HEK293T (cell line): ENCODE data around the gene SP100.
"Not testable (repeated sequence)": the region's sequence is repeated elsewhere in the genome, so short reads cannot be mapped to it uniquely, and the experiment has no call there.

Experiments used
- CTCF ChIA-PET: fragments of 350-600 bp; formaldehyde crosslinking; extraction: SDS; loops from one replicate; lab custom pipeline; 2021; ENCODE audit warnings: antibody characterized with exemption, inconsistent platforms; lab: Yijun Ruan, JAX
- POLR2A ChIA-PET: fragments of 350-600 bp; formaldehyde crosslinking; extraction: SDS; loops from one replicate; lab custom pipeline; 2020; ENCODE audit warnings: antibody characterized with exemption, inconsistent platforms; lab: Yijun Ruan, JAX
- DNase-seq: peaks from one replicate; pipeline ENCODE4 v3.0.0; 2012; ENCODE audit warnings: mixed read lengths; ENCODE audit errors: extremely low spot score
- ARNT ChIP-seq: fragments of 450-650 bp; IDR thresholded peaks from 2 replicates; pipeline ENCODE4 v1.6.1; 2017; ENCODE audit warnings: mild to moderate bottlenecking
- BHLHE40 ChIP-seq: fragments of 450-650 bp; IDR thresholded peaks from 2 replicates; pipeline ENCODE4 v1.6.1; 2016; ENCODE audit warnings: mild to moderate bottlenecking, moderate library complexity, borderline replicate concordance
- CTBP1 ChIP-seq: fragments of 450-650 bp; IDR thresholded peaks from 2 replicates; pipeline ENCODE4 v1.6.1; 2016; ENCODE audit warnings: borderline replicate concordance
- ELF4 ChIP-seq: fragments of 450-650 bp; IDR thresholded peaks from 2 replicates; pipeline ENCODE4 v1.6.1; 2017; ENCODE audit warnings: antibody characterized with exemption
- FOXA1 ChIP-seq: fragments of 450-650 bp; IDR thresholded peaks from 2 replicates; pipeline ENCODE4 v1.6.1; 2016; ENCODE audit warnings: mild to moderate bottlenecking
- FOXK2 ChIP-seq: fragments of 450-650 bp; IDR thresholded peaks from 2 replicates; pipeline ENCODE4 v1.6.1; 2016; ENCODE audit warnings: mild to moderate bottlenecking
- FOXM1 ChIP-seq: fragments of 450-650 bp; IDR thresholded peaks from 2 replicates; pipeline ENCODE4 v1.6.1; 2017; ENCODE audit warnings: mild to moderate bottlenecking, borderline replicate concordance
- HDGF ChIP-seq: fragments of 450-650 bp; IDR thresholded peaks from 2 replicates; pipeline ENCODE4 v1.6.1; 2017; ENCODE audit warnings: antibody characterized with exemption, borderline replicate concordance
- L3MBTL2 ChIP-seq: fragments of 450-650 bp; conservative IDR thresholded peaks from 2 replicates; pipeline ENCODE4 v1.6.1; 2016; ENCODE audit warnings: mild to moderate bottlenecking
- LEF1 ChIP-seq: fragments of 450-650 bp; IDR thresholded peaks from 2 replicates; pipeline ENCODE4 v1.6.1; 2017; ENCODE audit warnings: mild to moderate bottlenecking, borderline replicate concordance
- NFRKB ChIP-seq: fragments of 450-650 bp; IDR thresholded peaks from 2 replicates; pipeline ENCODE4 v1.6.1; 2016; ENCODE audit warnings: mild to moderate bottlenecking, moderate library complexity
- PKNOX1 ChIP-seq: fragments of 450-650 bp; IDR thresholded peaks from 2 replicates; pipeline ENCODE4 v1.6.1; 2016
- SP1 ChIP-seq: fragments of 450-650 bp; IDR thresholded peaks from 2 replicates; pipeline ENCODE4 v1.6.1; 2017
- SUZ12 ChIP-seq: fragments of 450-650 bp; IDR thresholded peaks from 2 replicates; pipeline ENCODE4 v1.6.1; 2016; ENCODE audit warnings: mild to moderate bottlenecking
- TARDBP ChIP-seq: fragments of 450-650 bp; IDR thresholded peaks from 2 replicates; pipeline ENCODE4 v1.6.1; 2016
- ZNF384 ChIP-seq: fragments of 450-650 bp; IDR thresholded peaks from 2 replicates; pipeline ENCODE4 v1.6.1; 2016

The SP100 gene

GRCh38 chr2:230400454-230400853 is 15.5 kb upstream of the SP100 start:
- CTCF ChIA-PET = no interaction called here
- POLR2A ChIA-PET = no interaction called here
- DNase-seq = no peak
- no peak for TF ChIP-seq TARDBP
- no peak for TF ChIP-seq FOXA1
- no peak for TF ChIP-seq ZNF384
- TF ChIP-seq SP1 = no peak
- no peak for TF ChIP-seq NFRKB
- TF ChIP-seq CTBP1 = no peak
- TF ChIP-seq L3MBTL2 = no peak
- no peak for TF ChIP-seq HDGF
- no peak for TF ChIP-seq PKNOX1
- no peak for TF ChIP-seq BHLHE40
- no peak for TF ChIP-seq SUZ12
- no peak for TF ChIP-seq FOXK2
- no peak for TF ChIP-seq FOXM1
- TF ChIP-seq LEF1 = no peak

- CTCF ChIA-PET, DNase-seq, POLR2A ChIA-PET: not testable (repeated sequence)
Observed at GRCh38 chr2:230401026-230401425, 15.0 kb upstream of the SP100 start.

GRCh38 chr2:230403746-230404145 is 12.3 kb upstream of the SP100 start:
- POLR2A ChIA-PET = no interaction called here
- DNase-seq = no peak
- no peak for TF ChIP-seq ZNF384
- TF ChIP-seq SUZ12 = no peak
- no peak for TF ChIP-seq BHLHE40
- TF ChIP-seq FOXA1 = no peak
- no peak for TF ChIP-seq L3MBTL2
- no peak for TF ChIP-seq HDGF
- no peak for TF ChIP-seq SP1
- TF ChIP-seq ARNT = no peak
- no peak for TF ChIP-seq PKNOX1
- no peak for TF ChIP-seq FOXK2
- TF ChIP-seq ELF4 = no peak
- no peak for TF ChIP-seq FOXM1
- no peak for TF ChIP-seq NFRKB
- no peak for TF ChIP-seq LEF1
- CTCF ChIA-PET = no interaction called here

GRCh38 chr2:230405824-230406223 is 10.2 kb upstream of the SP100 start:
- no peak for DNase-seq
- TF ChIP-seq PKNOX1 (no peak), TARDBP (no peak), SP1 (no peak), FOXM1 (no peak), ZNF384 (no peak), L3MBTL2 (no peak), FOXA1 (no peak), CTBP1 (no peak), LEF1 (no peak), SUZ12 (no peak), FOXK2 (no peak), ARNT (no peak), HDGF (no peak), NFRKB (no peak), ELF4 (no peak), BHLHE40 (no peak)
- POLR2A ChIA-PET = no interaction called here
- CTCF ChIA-PET = no interaction called here

- CTCF ChIA-PET = no interaction called here
- TF ChIP-seq FOXK2 = no peak
- no peak for TF ChIP-seq L3MBTL2
- TF ChIP-seq HDGF = no peak
- TF ChIP-seq TARDBP = no peak
- TF ChIP-seq ZNF384 = no peak
- no peak for TF ChIP-seq ELF4
- TF ChIP-seq FOXA1 = no peak
- TF ChIP-seq SUZ12 = no peak
- TF ChIP-seq ARNT = no peak
- no peak for TF ChIP-seq PKNOX1
- TF ChIP-seq BHLHE40 = no peak
- no peak for TF ChIP-seq LEF1
- TF ChIP-seq SP1 = no peak
- POLR2A ChIA-PET = no interaction called here
- DNase-seq = no peak
Observed at GRCh38 chr2:230408244-230408842, 7.7 kb upstream of the SP100 start.

GRCh38 chr2:230409316-230409715 is 6.7 kb upstream of the SP100 start:
- CTCF ChIA-PET, DNase-seq, POLR2A ChIA-PET: not testable (repeated sequence)
